HEK293 (cell line): ENCODE results near the gene TC2N.
A peak's percentile ranks its signal among the peaks of the same experiment; 100 is the strongest.

Source experiments
- CTCF ChIA-PET: fragments of 350-600 bp; formaldehyde crosslinking; extraction: SDS; loops from one replicate; lab custom pipeline; 2021; ENCODE audit warnings: antibody characterized with exemption; lab: Yijun Ruan, JAX
- POLR2A ChIA-PET: fragments of 300-600 bp; formaldehyde crosslinking; extraction: SDS; loops from one replicate; lab custom pipeline; 2020; ENCODE audit warnings: antibody characterized with exemption, inconsistent platforms; lab: Yijun Ruan, JAX
- H3K27ac ChIP-seq: fragments of 200-500 bp; sonication (Bioruptor generic); 2 replicates; pipeline ENCODE4 v1.5.1; 2014; ENCODE audit warnings: low read depth, low read length, control low read depth, inconsistent platforms; ENCODE audit errors: extremely low read depth
- H3K36me3 ChIP-seq, 2 experiments: fragments of 200-500 bp in 1 of 2; sonication (Bioruptor generic) in 1 of 2; 1 replicate in 1 of 2; 2 replicates in 1 of 2; pipeline ENCODE4 v1.5.1; 2014 to 2017; ENCODE audit warnings: inconsistent platforms in 2 of 2, low read length in 2 of 2; ENCODE audit not compliant: control insufficient read depth in 2 of 2, insufficient read depth in 1 of 2
- H3K4me1 ChIP-seq: fragments of 200-500 bp; sonication (Bioruptor generic); 2 replicates; pipeline ENCODE4 v1.5.1; 2014; ENCODE audit warnings: mild to moderate bottlenecking, low read length, inconsistent platforms; ENCODE audit not compliant: control insufficient read depth, insufficient read depth
- H3K4me3 ChIP-seq: 2 replicates; pipeline ENCODE4 v1.5.1; 2011; ENCODE audit warnings: low read depth, mild to moderate bottlenecking, control low read depth, low read length, moderate library complexity
- H3K9me3 ChIP-seq: fragments of 200-500 bp; sonication (Bioruptor generic); 2 replicates; pipeline ENCODE4 v1.5.1; 2014; ENCODE audit warnings: low read depth, low read length, inconsistent platforms; ENCODE audit not compliant: control insufficient read depth, insufficient read depth
- HIC1 ChIP-seq: fragments of 450-650 bp; formaldehyde crosslinking; IDR thresholded peaks from 2 replicates; pipeline ENCODE4 v1.5.1; 2016; ENCODE audit warnings: missing biosample characterization, missing genetic modification characterization
- HOXD13 ChIP-seq: sonication (generic); formaldehyde crosslinking; IDR thresholded peaks from 2 replicates; pipeline ENCODE4 v1.8.0; 2022; ENCODE audit warnings: missing genetic modification reagents, borderline replicate concordance
- IKZF3 ChIP-seq: fragments of 450-650 bp; IDR thresholded peaks from 2 replicates; pipeline ENCODE4 v1.5.0; 2018; ENCODE audit warnings: missing biosample characterization, mild to moderate bottlenecking, missing genetic modification characterization, moderate library complexity
- OSR2 ChIP-seq: fragments of 450-650 bp; formaldehyde crosslinking; IDR thresholded peaks from 2 replicates; pipeline ENCODE4 v1.5.1; 2016; ENCODE audit warnings: missing biosample characterization, missing genetic modification characterization
- PRDM6 ChIP-seq: fragments of 450-650 bp; formaldehyde crosslinking; IDR thresholded peaks from 2 replicates; pipeline ENCODE4 v1.5.1; 2017; ENCODE audit warnings: missing biosample characterization, missing genetic modification characterization
- ZBTB48 ChIP-seq: fragments of 450-650 bp; formaldehyde crosslinking; IDR thresholded peaks from 2 replicates; pipeline ENCODE4 v1.5.1; 2016; ENCODE audit warnings: missing biosample characterization, missing genetic modification characterization
- ZIC2 ChIP-seq: fragments of 450-650 bp; formaldehyde crosslinking; IDR thresholded peaks from 2 replicates; pipeline ENCODE4 v1.5.1; 2016; ENCODE audit warnings: missing biosample characterization, missing genetic modification characterization
- ZNF280C ChIP-seq: fragments of 450-650 bp; formaldehyde crosslinking; IDR thresholded peaks from 2 replicates; pipeline ENCODE4 v1.5.1; 2016; ENCODE audit warnings: missing biosample characterization, missing genetic modification characterization
- ZNF449 ChIP-seq: fragments of 450-650 bp; formaldehyde crosslinking; IDR thresholded peaks from 2 replicates; pipeline ENCODE4 v1.5.1; 2017; ENCODE audit warnings: missing biosample characterization, mild to moderate bottlenecking, missing genetic modification characterization, moderate library complexity
- ZNF626 ChIP-seq: fragments of 450-650 bp; sonication (Bioruptor Pico); formaldehyde crosslinking; IDR thresholded peaks from 2 replicates; pipeline ENCODE4 v1.5.1; 2018; ENCODE audit warnings: missing biosample characterization, missing genetic modification characterization, inconsistent platforms
- ZNF629 ChIP-seq: fragments of 450-650 bp; formaldehyde crosslinking; IDR thresholded peaks from 2 replicates; pipeline ENCODE4 v1.5.1; 2017; ENCODE audit warnings: missing biosample characterization, missing genetic modification characterization
- ZNF664 ChIP-seq: fragments of 450-650 bp; formaldehyde crosslinking; IDR thresholded peaks from 2 replicates; pipeline ENCODE4 v1.5.1; 2016; ENCODE audit warnings: missing biosample characterization, missing genetic modification characterization
- ZSCAN4 ChIP-seq: fragments of 450-650 bp; formaldehyde crosslinking; IDR thresholded peaks from 2 replicates; pipeline ENCODE4 v1.5.1; 2017; ENCODE audit warnings: missing biosample characterization, missing genetic modification characterization

The TC2N gene

GRCh38 chr14:91875525-91876286 lies 8.4 kb upstream of the TC2N start (continued):
- peak; percentile 38; the same call in 1 of the 2 replicates for TF ChIP-seq ZNF664
- 0 out of 2 replicates have a peak, but pooled peaks have one; percentile 28 for TF ChIP-seq ZNF629 (tag by site-specific recombination)
- no peak for TF ChIP-seq ZNF449 (tag by site-specific recombination)
- no peak for TF ChIP-seq IKZF3
- peak; percentile 85 for TF ChIP-seq PRDM6 (tag by site-specific recombination)
- TF ChIP-seq HIC1 = 0 out of 2 replicates have a peak, but pooled peaks have one; percentile 19

- Histone ChIP-seq H3K4me3 (no peak overlapping the region), H3K36me3 (no peaks in the 10 kb centered on the region), H3K9me3 (no peaks in the 10 kb centered on the region), H3K27ac (no peak overlapping the region), H3K4me1 (peaks cover 11% of the 10 kb centered on the region)
- CTCF ChIA-PET = interaction anchor here (0.6 kb wide), 1 partner anchor 23 kb away, joined by 3 read pairs; no protein-coding TSS in a partner anchor
- TF ChIP-seq OSR2 (tag by site-specific recombination) (peak; percentile 53; the same call in 1 of the 2 replicates), ZSCAN4 (peak; percentile 23; the same call in 1 of the 2 replicates), HOXD13 (CRISPR knock-in tag) (no peak), ZIC2 (peak; percentile 58)
- TF ChIP-seq, all 188 proteins: peak for 3
- POLR2A ChIA-PET = no interaction called here
These were observed 6.4 kb upstream of the TC2N start for GRCh38 chr14:91873471-91874415.

- H3K27ac ChIP-seq = no peak overlapping the region
- no peaks in the 10 kb centered on the region for H3K36me3 ChIP-seq
- no peak for TF ChIP-seq ZBTB48 (tag by site-specific recombination)
- TF ChIP-seq ZNF626 = no peak
- TF ChIP-seq ZNF280C (tag by site-specific recombination) = no peak
- peak; percentile 14; the same call in 1 of the 2 replicates for TF ChIP-seq OSR2 (tag by site-specific recombination)
- TF ChIP-seq, all 188 proteins: peak for 1
- ChIA-PET CTCF (interaction anchor here (0.6 to 1.6 kb wide), 2 partner anchors 20 to 21 kb away, joined by 3 to 5 read pairs; no protein-coding TSS in a partner anchor), POLR2A (no interaction called here)
- Histone ChIP-seq H3K4me1 (peaks cover 11% of the 10 kb centered on the region), H3K4me3 (no peak overlapping the region), H3K9me3 (no peaks in the 10 kb centered on the region)
These were observed 5.5 kb upstream of the TC2N start for GRCh38 chr14:91872517-91873470.
